ENCODE results near the gene RNU1-1.
"Not testable (repeated sequence)": the region's sequence is repeated elsewhere in the genome, so short reads cannot be mapped to it uniquely, and the experiment has no call there.

Gene RNU1-1

GRCh38 chr1:16521679-16522078 is 7.6 kb upstream of the RNU1-1 start:
- DNase-seq (ENCODE audit: low read depth): not testable (repeated sequence)

GRCh38 chr1:16521288-16521583 is 7.2 kb upstream of the RNU1-1 start:
- DNase-seq (ENCODE audit: low read depth): no peak

DNA sequence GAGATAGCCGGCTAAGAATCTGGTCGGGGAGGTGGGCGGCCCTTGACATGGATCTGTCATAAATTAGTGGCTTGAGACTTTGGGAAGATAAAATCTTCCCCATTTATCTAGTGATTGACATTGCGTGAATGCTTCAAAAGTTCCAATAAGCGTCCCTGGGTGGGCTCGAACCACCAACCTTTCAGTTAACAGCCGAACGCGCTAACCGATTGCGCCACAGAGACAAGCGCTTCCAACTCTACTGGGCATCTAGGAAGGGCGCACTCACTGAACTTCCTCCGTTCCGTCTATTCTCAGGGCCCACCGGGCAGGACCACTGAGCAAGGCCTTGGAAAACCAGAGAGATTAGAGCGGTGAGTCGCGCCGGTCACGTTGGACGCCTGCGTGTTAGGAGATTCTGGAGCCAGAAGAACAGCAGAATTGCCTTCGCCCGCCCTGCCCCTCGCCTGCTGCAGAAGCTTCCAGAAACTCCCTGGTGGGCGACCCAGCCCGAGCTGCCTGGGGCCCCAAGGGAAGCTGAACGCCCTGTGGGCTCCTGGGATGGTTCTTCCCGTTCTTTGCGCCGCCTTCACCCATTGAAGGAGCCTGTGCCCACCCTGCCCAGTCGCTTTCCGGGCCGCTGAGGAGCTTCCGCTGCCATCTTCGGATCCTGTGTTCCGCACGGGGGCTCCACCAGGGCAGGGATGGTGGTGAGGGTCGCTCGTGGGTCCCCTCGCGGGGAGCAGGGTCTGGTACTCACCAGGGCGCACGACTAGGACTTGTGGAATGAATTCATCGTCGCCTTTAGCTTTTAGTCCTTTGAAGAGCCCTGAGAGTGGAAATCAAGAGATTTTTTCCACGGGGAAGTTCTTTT is 6.6 kb upstream of the RNU1-1 start:
- not testable (repeated sequence) for DNase-seq (ENCODE audit: low read depth)

- not testable (repeated sequence) for DNase-seq (ENCODE audit: low read depth)
Measured at GRCh38 chr1:16519255-16519951, 5.3 kb upstream of the RNU1-1 start.

- not testable (repeated sequence) for DNase-seq (ENCODE audit: low read depth)
Measured at GRCh38 chr1:16518913-16519254, 4.8 kb upstream of the RNU1-1 start.

GRCh38 chr1:16516694-16517410 is 2.8 kb upstream of the RNU1-1 start:
- not testable (repeated sequence) for DNase-seq (ENCODE audit: low read depth)

GRCh38 chr1:16513412-16514106 is 526 bp downstream of the RNU1-1 start:
- DNase-seq (ENCODE audit: low read depth): not testable (repeated sequence)

GRCh38 chr1:16512624-16513411 is 1.3 kb downstream of the RNU1-1 start:
- not testable (repeated sequence) for DNase-seq (ENCODE audit: low read depth)

DNA sequence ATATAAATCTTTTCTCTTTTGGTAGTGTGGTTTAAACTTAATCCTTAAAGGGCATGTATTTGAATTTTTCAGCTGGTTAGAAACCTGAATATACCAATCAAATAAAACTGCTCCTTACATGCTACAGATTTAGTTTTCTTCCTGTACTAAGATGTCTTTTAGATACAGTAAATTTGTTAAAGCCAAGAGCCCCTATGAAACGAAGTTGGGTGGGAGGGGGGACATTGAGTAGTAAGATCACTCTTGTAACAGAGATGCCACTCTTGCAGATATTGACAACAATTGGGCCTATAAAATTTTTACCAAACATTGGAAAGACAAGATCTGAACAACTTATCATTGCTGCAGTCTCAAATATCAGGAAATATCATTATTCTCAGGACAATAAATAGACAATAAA is 2.2 kb downstream of the RNU1-1 start:
- DNase-seq (ENCODE audit: low read depth): not testable (repeated sequence)

DNA sequence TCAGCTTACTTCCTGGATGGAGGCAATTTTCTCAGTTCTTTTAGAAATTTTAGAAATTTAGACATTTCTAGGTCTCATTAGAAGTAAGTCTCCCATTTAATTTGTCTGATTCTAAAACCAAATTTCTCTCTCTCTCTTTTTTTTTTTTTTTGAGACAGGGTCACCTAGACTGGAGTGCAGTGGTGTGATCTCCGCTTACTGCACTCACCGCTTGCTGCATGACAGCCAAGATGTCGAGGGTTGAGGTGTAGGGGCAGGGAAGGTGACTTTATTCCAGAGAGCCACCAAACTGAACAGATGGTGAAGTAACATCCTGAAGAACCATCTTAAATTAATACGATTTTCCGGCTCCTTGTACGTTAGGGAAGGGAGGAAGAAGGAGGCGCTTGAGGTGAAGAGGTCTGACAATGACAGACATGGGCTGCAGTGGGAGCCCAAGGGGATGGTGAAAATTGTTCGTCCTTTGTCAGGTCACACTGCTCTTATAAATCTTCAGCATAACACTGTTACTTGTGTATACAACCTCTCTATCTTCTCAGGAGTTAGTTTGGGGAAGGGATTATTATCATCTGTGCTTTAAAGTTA is 5.1 kb downstream of the RNU1-1 start:
- not testable (repeated sequence) for DNase-seq (ENCODE audit: low read depth)

- not testable (repeated sequence) for DNase-seq (ENCODE audit: low read depth)
Measured at GRCh38 chr1:16506364-16507136, 7.5 kb downstream of the RNU1-1 start.

DNA sequence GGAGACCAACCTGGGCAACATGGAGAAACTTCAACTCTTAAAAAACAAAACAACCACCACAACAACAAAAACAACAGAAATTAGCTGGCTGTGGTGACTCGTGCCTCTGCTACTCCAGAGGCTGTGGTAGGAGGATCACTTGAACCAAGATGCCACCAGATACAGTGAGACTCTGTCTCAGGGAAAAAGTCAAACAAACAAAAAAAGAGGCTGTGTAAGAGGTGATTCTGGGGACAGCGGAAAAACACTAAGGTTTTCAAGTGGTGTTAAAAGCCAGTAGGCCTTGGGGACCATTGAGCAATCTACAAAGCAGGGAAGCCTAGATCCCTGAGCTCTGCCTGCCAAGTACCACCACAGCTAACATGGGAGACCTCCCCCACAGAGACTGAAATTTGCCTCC is 8.2 kb downstream of the RNU1-1 start:
- not testable (repeated sequence) for DNase-seq (ENCODE audit: low read depth)

GRCh38 chr1:16503494-16503893 is 10.6 kb downstream of the RNU1-1 start:
- DNase-seq (ENCODE audit: low read depth): no peak

- not testable (repeated sequence) for DNase-seq (ENCODE audit: low read depth)
Measured at GRCh38 chr1:16501446-16501845, 12.6 kb downstream of the RNU1-1 start.

DNA sequence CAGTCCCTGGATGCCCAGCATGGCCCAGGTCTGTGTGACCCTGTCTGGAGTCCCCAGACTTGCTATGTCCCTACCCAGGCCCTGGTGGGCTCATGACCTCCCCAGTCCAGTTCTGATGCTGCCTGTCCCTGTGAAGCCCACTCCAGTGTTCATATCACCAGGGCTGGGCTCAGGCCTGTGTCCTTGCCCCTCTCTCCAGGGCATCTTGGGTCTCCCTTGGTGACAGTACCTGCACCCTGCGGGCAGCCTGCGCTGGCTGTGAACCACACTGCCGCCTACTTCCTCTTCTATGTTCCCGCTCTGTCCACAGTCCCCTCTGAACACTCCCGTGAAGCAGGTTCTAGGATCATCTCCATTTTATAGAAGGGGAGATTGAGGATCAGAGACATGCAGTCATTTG is 13.1 kb downstream of the RNU1-1 start:
- DNase-seq (ENCODE audit: low read depth): not testable (repeated sequence)

DNA sequence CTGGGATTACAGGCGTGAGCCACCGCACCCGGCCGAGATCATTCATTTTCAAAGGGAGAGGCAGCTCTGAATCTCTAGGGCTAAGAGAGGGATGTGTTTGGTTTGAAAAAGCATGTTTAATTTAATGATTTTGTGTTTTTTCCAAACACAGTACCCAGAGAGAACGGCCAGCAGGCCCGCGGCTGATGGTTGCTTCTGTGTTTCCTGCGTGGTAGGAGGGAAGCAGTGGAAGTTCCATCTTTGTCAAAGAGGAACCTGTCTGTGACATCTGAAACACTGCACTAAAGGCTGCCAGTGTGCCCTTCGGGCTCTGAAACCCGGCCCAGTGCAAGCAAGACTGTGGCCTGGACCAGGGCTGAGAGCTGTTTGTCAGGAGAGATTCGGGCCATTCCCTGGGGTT is 13.6 kb downstream of the RNU1-1 start:
- not testable (repeated sequence) for DNase-seq (ENCODE audit: low read depth)

GRCh38 chr1:16498573-16499413 is 15.3 kb downstream of the RNU1-1 start:
- peak; percentile 73 for DNase-seq (ENCODE audit: low read depth)

GRCh38 chr1:16498047-16498446 is 16.0 kb downstream of the RNU1-1 start:
- DNase-seq (ENCODE audit: low read depth): not testable (repeated sequence)

DNA sequence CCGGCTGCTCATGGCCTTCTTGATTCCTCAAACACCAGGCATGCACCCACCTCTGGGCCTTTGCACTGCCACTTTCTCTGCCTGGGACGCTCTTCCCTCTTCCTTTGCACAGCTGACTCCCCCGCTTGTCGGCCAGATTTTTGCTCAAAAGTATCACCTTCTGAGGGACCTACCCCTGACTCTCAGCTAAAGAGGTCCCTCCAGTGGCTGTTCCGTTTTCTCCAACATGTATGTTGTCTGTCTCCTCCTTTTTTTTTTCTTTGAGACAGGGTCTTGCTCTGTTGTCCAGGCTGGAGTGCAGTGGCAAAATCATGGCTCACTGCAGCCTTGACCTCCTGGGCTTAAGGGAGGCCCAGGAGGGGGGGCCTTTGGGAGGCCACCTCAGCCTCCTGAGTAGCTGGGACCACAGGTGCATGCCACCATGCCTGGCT is 16.6 kb downstream of the RNU1-1 start:
- not testable (repeated sequence) for DNase-seq (ENCODE audit: low read depth)
